K562 (cell line): Measurements from ENCODE around the gene VWA8. TPM values are rescaled to one million over a fixed set of nuclear protein-coding genes. Genes with fewer than 3 reads are reported as not detected.

Experiments used
- ATAC-seq: fragments of 200-7000 bp; cut with Tn5 transposase; 3 replicates; pipeline ENCODE4 v1.9.1; 2020; ENCODE audit warnings: moderate library complexity
- BruUV-seq: library from RNA; stranded (reverse); fragments of 400-500 nt; replicated peaks from 2 replicates; lab custom pipeline; 2021; lab: Mats Ljungman, UMichigan
- CTCF ChIA-PET: fragments of 300-600 bp; formaldehyde crosslinking; extraction: SDS; loops from one replicate; lab custom pipeline; 2021; ENCODE audit warnings: low intra/inter-chr PET ratio; lab: Yijun Ruan, JAX
- POLR2A ChIA-PET: fragments of 300-600, 350-650 bp; sonication (Branson Sonifier 250); formaldehyde crosslinking; extraction: SDS; loops from one replicate; lab custom pipeline; 2021; ENCODE audit warnings: antibody characterized with exemption, inconsistent platforms; lab: Yijun Ruan, JAX
- DNase-seq, 4 experiments: peaks; one replicate each; pipeline versions ENCODE4 v3.0.0 to v3.0.0-alpha.2; 2011 to 2018; ENCODE audit warnings: low spot score in 3 of 4, mixed read lengths in 3 of 4; ENCODE audit errors: extremely low read depth in 1 of 4
- FAIRE-seq: peaks from 2 replicates; lab custom pipeline; 2011; peaks lifted over from hg19 to GRCh38; lab: Jason Lieb, UNC
- H2AFZ ChIP-seq: 2 replicates; pipeline ENCODE4 v1.6.0; 2011; ENCODE audit warnings: low read depth, low read length, control low read depth, inconsistent platforms
- H3K27ac ChIP-seq: fragments of 200-600 bp; 3 replicates; pipeline ENCODE4 v1.8.0; 2011; ENCODE audit warnings: low read depth, mild to moderate bottlenecking, control low read depth, inconsistent platforms, low read length, moderate library complexity, mixed read lengths; ENCODE audit errors: extremely low read depth
- H3K27me3 ChIP-seq, 2 experiments: fragments of 300-600 bp in 1 of 2; 2 replicates in 1 of 2; 3 replicates in 1 of 2; pipeline versions ENCODE4 v1.6.0 to v1.8.0; 2011; ENCODE audit warnings: inconsistent platforms in 2 of 2, low read length in 2 of 2, mild to moderate bottlenecking in 1 of 2, mixed read lengths in 1 of 2, moderate library complexity in 1 of 2; ENCODE audit not compliant: control insufficient read depth in 2 of 2, insufficient read depth in 2 of 2
- H3K36me3 ChIP-seq: fragments of 300-600 bp; 3 replicates; pipeline ENCODE4 v1.8.0; 2011; ENCODE audit warnings: mild to moderate bottlenecking, low read length, inconsistent platforms; ENCODE audit not compliant: control insufficient read depth, insufficient read depth
- H3K4me1 ChIP-seq, 2 experiments: fragments of 200-600 bp in 1 of 2; replicated peaks in 1 of 2; 2 replicates in 1 of 2; 3 replicates in 1 of 2; pipeline versions ENCODE4 v1.5.1 to v1.8.0; 2011; ENCODE audit warnings: inconsistent platforms in 2 of 2, low read length in 2 of 2, mild to moderate bottlenecking in 1 of 2, mixed read lengths in 1 of 2, moderate library complexity in 1 of 2; ENCODE audit not compliant: control insufficient read depth in 2 of 2, insufficient read depth in 2 of 2
- H3K4me2 ChIP-seq: 2 replicates; pipeline ENCODE4 v1.6.1; 2011; ENCODE audit warnings: low read length, control low read depth, inconsistent platforms, mixed read lengths; ENCODE audit not compliant: insufficient read depth
- H3K4me3 ChIP-seq: fragments of 200-600 bp; sonication (generic), shearing (Covaris generic); 2 replicates; pipeline ENCODE4 v1.5.1; 2016; ENCODE audit warnings: control low read depth, inconsistent platforms
- H3K79me2 ChIP-seq: fragments of 200-600 bp; 3 replicates; pipeline ENCODE4 v1.8.0; 2011; ENCODE audit warnings: low read length, inconsistent platforms; ENCODE audit not compliant: control insufficient read depth, insufficient read depth
- H3K9ac ChIP-seq, 2 experiments: 2 replicates each; pipeline versions ENCODE4 v1.6.0 to v1.6.1; 2011; ENCODE audit warnings: low read depth in 2 of 2, low read length in 2 of 2, control low read depth in 1 of 2, inconsistent platforms in 1 of 2, mild to moderate bottlenecking in 1 of 2, mixed read lengths in 1 of 2; ENCODE audit not compliant: insufficient read depth in 1 of 2
- H3K9me1 ChIP-seq: one replicate; pipeline ENCODE4 v1.6.0; 2011; ENCODE audit warnings: inconsistent platforms, mild to moderate bottlenecking, low read length, moderate library complexity; ENCODE audit not compliant: control insufficient read depth, insufficient read depth
- H3K9me3 ChIP-seq: replicated peaks from 2 replicates; pipeline ENCODE4 v1.5.1; 2011; ENCODE audit warnings: low read depth, low read length, inconsistent platforms; ENCODE audit not compliant: control insufficient read depth, insufficient read depth
- H4K20me1 ChIP-seq: replicated peaks from 2 replicates; pipeline ENCODE4 v1.6.1; 2011; ENCODE audit warnings: low read length, inconsistent platforms, mixed read lengths; ENCODE audit not compliant: control insufficient read depth, insufficient read depth
- ELF4 ChIP-seq: fragments of 450-650 bp; formaldehyde crosslinking; IDR thresholded peaks from 2 replicates; pipeline ENCODE4 v1.4.0; 2022; ENCODE audit warnings: missing genetic modification characterization
- ESRRA ChIP-seq: fragments of 450-650 bp; IDR thresholded peaks from 2 replicates; pipeline ENCODE4 v1.6.1; 2014; ENCODE audit warnings: low read depth, mild to moderate bottlenecking, moderate library complexity, borderline replicate concordance
- KDM5B ChIP-seq: fragments of 200-600 bp; sonication (generic); IDR thresholded peaks from 2 replicates; pipeline ENCODE4 v1.6.1; 2012; ENCODE audit warnings: low read depth, mild to moderate bottlenecking, moderate library complexity, low read length, control low read depth, inconsistent platforms; ENCODE audit not compliant: insufficient replicate concordance
- KLF6 ChIP-seq: fragments of 250-450 bp; sonication (Bioruptor Pico); IDR thresholded peaks from 2 replicates; pipeline ENCODE4 v1.4.0; 2020; ENCODE audit warnings: mild to moderate bottlenecking, moderate library complexity, borderline replicate concordance
- MAFK ChIP-seq: IDR thresholded peaks from 2 replicates; pipeline ENCODE4 v1.6.1; 2011; ENCODE audit warnings: low read length, improper control_type of control experiment
- RAD21 ChIP-seq, 2 experiments: fragments of 250-450 bp in 1 of 2; fragments of 450-650 bp in 1 of 2; sonication (Bioruptor Pico) in 1 of 2; formaldehyde crosslinking in 1 of 2; IDR thresholded peaks in 1 of 2; conservative IDR thresholded peaks in 1 of 2; 2 replicates each; pipeline versions ENCODE4 v1.4.0 to v1.8.0; 2020 to 2022; ENCODE audit warnings: mild to moderate bottlenecking in 2 of 2, moderate library complexity in 1 of 2
- RCOR1 ChIP-seq, 2 experiments: IDR thresholded peaks; 2 replicates each; pipeline ENCODE4 v1.6.1; 2012; ENCODE audit warnings: low read depth in 2 of 2, low read length in 2 of 2, borderline replicate concordance in 1 of 2, improper control_type of control experiment in 1 of 2
- TRIM28 ChIP-seq: fragments of 450-650 bp; IDR thresholded peaks from 2 replicates; pipeline ENCODE4 v1.6.1; 2017
- ZSCAN29 ChIP-seq: fragments of 450-650 bp; IDR thresholded peaks from 2 replicates; pipeline ENCODE4 v1.6.1; 2017
- WGBS: fragments of 100-300 bp; shearing (Covaris generic); methylation state at CpG from one replicate; pipeline ENCODE4 v1.1.6; 2016; ENCODE audit warnings: low coverage, mixed read lengths; ENCODE audit not compliant: insufficient coverage; ENCODE audit errors: missing lambda C conversion rate; 5-methylcytosine and 5-hydroxymethylcytosine counted together
- in situ Hi-C: fragments of 300-500 bp; cut with MboI; formaldehyde crosslinking; loops from 4 replicates; pipeline ENCODE4 v1.15.0; 2018; ENCODE audit warnings: inconsistent platforms, mixed read lengths
- intact Hi-C: fragments of 100-400 bp; cut with micrococcal nuclease; formaldehyde crosslinking; loops from 2 replicates; pipeline ENCODE4 v1.14.2; 2022
- polyA plus RNA-seq, 8 experiments: library from polyadenylated mRNA; depleted of rRNA in 4 of 8; stranded (reverse) in 5 of 8; unstranded in 3 of 8; fragments of >200 nt; fragmentation: Nextera tagmentation in 2 of 8; fragmentation: Illumina TruSeq in 1 of 8; extraction: Ambion mirVana in 2 of 8; extraction: Trizol in 1 of 8; gene quantifications; 2 replicates each; pipeline versions ENCODE4 v1.2.1 to v1.2.3, GENCODE V29; 2011 to 2014; ENCODE audit warnings: inconsistent platforms in 1 of 8, missing spikeins in 1 of 8
- total RNA-seq, 7 experiments: library from RNA; depleted of rRNA in 6 of 7; stranded (reverse); fragments of >200 nt in 6 of 7; fragmentation: Illumina TruSeq in 2 of 7; extraction: Trizol in 2 of 7; gene quantifications; 2 replicates each; pipeline versions ENCODE4 v1.2.1 to v1.2.3, GENCODE V29; 2011 to 2021; ENCODE audit warnings: low replicate concordance in 1 of 7
- TF ChIP-seq, protein P1 (sequence below), 3 experiments: fragments of 200-800 bp in 1 of 3; sonication (Bioruptor generic) in 1 of 3; sonication (generic) in 1 of 3; formaldehyde crosslinking in 1 of 3; IDR thresholded peaks; 2 replicates each; pipeline versions ENCODE4 v1.6.1 to v1.8.0; 2016 to 2022; ENCODE audit warnings: mild to moderate bottlenecking in 2 of 3, missing compliant biosample characterization in 2 of 3, missing genetic modification characterization in 2 of 3, missing genetic modification reagents in 1 of 3
- TF ChIP-seq, protein P2 (sequence below): fragments of 250-450 bp; sonication (Bioruptor Pico); IDR thresholded peaks from 2 replicates; pipeline ENCODE4 v1.5.0; 2021
- TF ChIP-seq, protein P3 (sequence below): fragments of 250-450 bp; sonication (Bioruptor Pico); IDR thresholded peaks from 2 replicates; pipeline ENCODE4 v1.4.0; 2020; ENCODE audit warnings: mild to moderate bottlenecking

The VWA8 gene
- total and polyA plus RNA-seq, 9 of the 15 experiments (the other 6 are each of a cell fraction or from before 2014, with no cell fraction given), result 2.1 to 18.5 (median 13.3) TPM

DNA sequence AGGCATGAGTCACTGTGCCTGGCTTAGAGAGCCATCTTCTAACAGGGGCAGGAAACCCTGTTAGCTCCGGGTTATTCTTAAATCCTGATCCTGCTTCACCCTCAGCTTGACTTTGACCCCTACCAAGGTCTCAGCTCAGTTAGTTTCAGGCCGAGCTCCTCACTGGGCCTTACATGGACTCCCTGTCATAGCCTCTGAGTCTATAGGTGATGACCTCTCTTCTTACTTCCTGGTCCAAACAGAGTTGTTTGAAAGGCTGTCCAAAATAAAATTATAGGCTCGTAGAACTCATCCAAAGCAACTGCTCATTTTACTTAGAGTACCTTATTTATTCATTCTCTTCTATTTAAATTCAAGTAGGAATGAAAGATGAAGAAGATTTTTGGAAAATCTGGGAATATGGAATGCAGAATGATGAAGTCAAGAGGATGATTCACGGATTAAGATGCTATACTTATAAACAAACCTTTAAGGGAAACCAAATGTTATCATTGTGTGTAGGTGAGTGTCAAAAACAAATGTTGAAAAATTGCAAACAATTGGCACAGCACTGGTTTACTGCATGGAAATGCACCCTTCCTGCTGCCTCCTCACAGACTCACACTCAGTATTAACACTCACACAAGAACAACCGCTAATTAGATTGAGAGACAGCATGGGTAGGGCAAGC is 329.5 kb downstream of the VWA8 start (continued):
- TF ChIP-seq MAFK (no peak), KLF6 (CRISPR knock-in tag) (no peak), ZSCAN29 (no peak), RAD21 (CRISPR knock-in tag; conservative IDR thresholded peaks at IDR 0.05 in 1 of 2, IDR thresholded peaks at IDR 0.05 in 1 of 2) (no peak), TRIM28 (no peak)
- TF ChIP-seq, protein P1, sequence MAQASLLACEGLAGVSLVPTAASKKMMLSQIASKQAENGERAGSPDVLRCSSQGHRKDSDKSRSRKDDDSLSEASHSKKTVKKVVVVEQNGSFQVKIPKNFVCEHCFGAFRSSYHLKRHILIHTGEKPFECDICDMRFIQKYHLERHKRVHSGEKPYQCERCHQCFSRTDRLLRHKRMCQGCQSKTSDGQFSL (CRISPR knock-in tag; IDR thresholded peaks at IDR 0.05), result no peak
- TF ChIP-seq, protein P1 (tag; IDR thresholded peaks at IDR 0.05), result no peak
- TF ChIP-seq, all 486 proteins: peak for 0

DNA sequence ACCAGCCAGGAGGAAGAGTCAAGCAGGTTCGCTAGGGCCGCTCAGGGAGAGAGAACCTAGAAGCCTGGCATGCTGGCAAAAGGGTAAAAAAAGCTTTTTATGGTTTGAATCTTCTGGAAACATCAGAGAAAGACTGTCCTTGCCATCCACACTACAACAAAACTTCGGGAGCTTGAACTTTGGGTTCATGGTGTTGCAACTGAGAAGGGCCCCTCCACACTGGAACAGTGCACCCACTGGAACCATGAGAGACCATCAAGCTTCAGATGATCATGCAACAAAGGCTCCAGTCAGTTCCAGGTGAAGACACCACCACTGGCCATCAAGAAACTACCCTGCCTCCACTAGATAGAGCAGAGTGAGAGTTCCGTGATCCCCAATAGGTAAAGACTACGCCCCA is 333.5 kb downstream of the VWA8 start:
- no peak for ATAC-seq
- intact Hi-C loops, result no loop called here
- no peak for FAIRE-seq
- 82% methylated on average over 5 of the region's 5 CpGs for WGBS
- Histone ChIP-seq H3K4me1 (no peaks in the 10 kb centered on the region), H3K27ac (no peak overlapping the region), H4K20me1 (no peaks in the 10 kb centered on the region), H3K9me3 (no peaks in the 10 kb centered on the region), H3K4me2 (no peak overlapping the region), H3K79me2 (no peaks in the 10 kb centered on the region), H3K36me3 (no peaks in the 10 kb centered on the region), H3K4me3 (no peak overlapping the region), H3K9ac (no peak overlapping the region), H3K27me3 (no peaks in the 10 kb centered on the region), H3K9me1 (no peaks in the 10 kb centered on the region), H2AFZ (no peak overlapping the region)
- POLR2A ChIA-PET, result interaction anchor here (0.6 kb wide), 1 partner anchor 16 kb away, joined by 3 read pairs; no protein-coding TSS in a partner anchor
- no peak for DNase-seq
- BruUV-seq, result no TSS peak
- in situ Hi-C loops, result no loop called here
- CTCF ChIA-PET, result no interaction called here
- TF ChIP-seq KDM5B (no peak), ELF4 (CRISPR knock-in tag) (no peak), ESRRA (no peak), RCOR1 (IDR thresholded peaks at IDR 0.05; ENCODE audit: borderline replicate concordance in 1 of 2, low read depth in 2 of 2, low read length in 2 of 2) (no peak)
- TF ChIP-seq, protein P2, sequence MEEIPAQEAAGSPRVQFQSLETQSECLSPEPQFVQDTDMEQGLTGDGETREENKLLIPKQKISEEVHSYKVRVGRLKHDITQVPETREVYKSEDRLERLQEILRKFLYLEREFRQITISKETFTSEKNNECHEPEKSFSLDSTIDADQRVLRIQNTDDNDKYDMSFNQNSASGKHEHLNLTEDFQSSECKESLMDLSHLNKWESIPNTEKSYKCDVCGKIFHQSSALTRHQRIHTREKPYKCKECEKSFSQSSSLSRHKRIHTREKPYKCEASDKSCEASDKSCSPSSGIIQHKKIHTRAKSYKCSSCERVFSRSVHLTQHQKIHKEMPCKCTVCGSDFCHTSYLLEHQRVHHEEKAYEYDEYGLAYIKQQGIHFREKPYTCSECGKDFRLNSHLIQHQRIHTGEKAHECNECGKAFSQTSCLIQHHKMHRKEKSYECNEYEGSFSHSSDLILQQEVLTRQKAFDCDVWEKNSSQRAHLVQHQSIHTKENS, result no peak
- TF ChIP-seq, protein P3, sequence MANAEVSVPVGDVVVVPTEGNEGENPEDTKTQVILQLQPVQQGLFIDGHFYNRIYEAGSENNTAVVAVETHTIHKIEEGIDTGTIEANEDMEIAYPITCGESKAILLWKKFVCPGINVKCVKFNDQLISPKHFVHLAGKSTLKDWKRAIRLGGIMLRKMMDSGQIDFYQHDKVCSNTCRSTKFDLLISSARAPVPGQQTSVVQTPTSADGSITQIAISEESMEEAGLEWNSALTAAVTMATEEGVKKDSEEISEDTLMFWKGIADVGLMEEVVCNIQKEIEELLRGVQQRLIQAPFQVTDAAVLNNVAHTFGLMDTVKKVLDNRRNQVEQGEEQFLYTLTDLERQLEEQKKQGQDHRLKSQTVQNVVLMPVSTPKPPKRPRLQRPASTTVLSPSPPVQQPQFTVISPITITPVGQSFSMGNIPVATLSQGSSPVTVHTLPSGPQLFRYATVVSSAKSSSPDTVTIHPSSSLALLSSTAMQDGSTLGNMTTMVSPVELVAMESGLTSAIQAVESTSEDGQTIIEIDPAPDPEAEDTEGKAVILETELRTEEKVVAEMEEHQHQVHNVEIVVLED (CRISPR knock-in tag), result no peak
